ENCODE data around the gene ACOXL. TPM values are rescaled to one million over a fixed set of nuclear protein-coding genes. Genes with fewer than 3 reads are reported as not detected.

Gene ACOXL
- total RNA-seq, 1 experiment from 2014 or later, result not detected

GRCh38 chr2:111121028-111121827, 388.9 kb downstream of the ACOXL start:
- Histone ChIP-seq H2AFZ (ENCODE audit: low read length) (0 out of 2 replicates have a peak overlapping the region, but pooled peaks have one; percentile 8), H3K27ac (ENCODE audit: low read length) (peak overlapping the region; percentile 89), H3K27me3 (ENCODE audit: low read length) (no peaks in the 10 kb centered on the region; the same call in 1 of the 2 replicates), H3K4me2 (ENCODE audit: low read depth, low read length, poor library complexity, severe bottlenecking) (peak overlapping the region; percentile 92), H3K9me2 (replicated peaks; ENCODE audit: insufficient read depth, low read length) (no peaks in the 10 kb centered on the region), H3K36me3 (ENCODE audit: insufficient read depth, low read length) (peaks cover 29% of the 10 kb centered on the region), H3K9me3 (ENCODE audit: low read length) (no peaks in the 10 kb centered on the region), H3K9ac (ENCODE audit: low read length) (peak overlapping the region; percentile 97), H3K4me1 (ENCODE audit: low read length) (peaks cover 73% of the 10 kb centered on the region), H4K20me1 (ENCODE audit: insufficient read depth, low read depth, low read length) (peaks cover 46% of the 10 kb centered on the region), H3K79me2 (ENCODE audit: low read length) (peaks cover 51% of the 10 kb centered on the region), H3K4me3 (ENCODE audit: low read length) (peak overlapping the region; percentile 97)
- DNase-seq, result peak; percentile 83

- no peaks in the 10 kb centered on the region for H3K9me2 ChIP-seq (replicated peaks; ENCODE audit: insufficient read depth, low read length)
- H4K20me1 ChIP-seq (ENCODE audit: insufficient read depth, low read depth, low read length), result peaks cover 53% of the 10 kb centered on the region
- H3K4me3 ChIP-seq (ENCODE audit: low read length), result peak overlapping the region; percentile 97
- H3K79me2 ChIP-seq (ENCODE audit: low read length), result peaks cover 59% of the 10 kb centered on the region
- DNase-seq, result peak; percentile 95
- H3K9ac ChIP-seq (ENCODE audit: low read length), result peak overlapping the region; percentile 97
- H3K27me3 ChIP-seq (ENCODE audit: low read length), result no peaks in the 10 kb centered on the region; the same call in 1 of the 2 replicates
- no peak overlapping the region for H2AFZ ChIP-seq (ENCODE audit: low read length)
- peaks cover 73% of the 10 kb centered on the region for H3K4me1 ChIP-seq (ENCODE audit: low read length)
- H3K36me3 ChIP-seq (ENCODE audit: insufficient read depth, low read length), result peaks cover 37% of the 10 kb centered on the region
- peak overlapping the region; percentile 92 for H3K4me2 ChIP-seq (ENCODE audit: low read depth, low read length, poor library complexity, severe bottlenecking)
- no peaks in the 10 kb centered on the region for H3K9me3 ChIP-seq (ENCODE audit: low read length)
- peak overlapping the region; percentile 89 for H3K27ac ChIP-seq (ENCODE audit: low read length)
These were observed 389.7 kb downstream of the ACOXL start for GRCh38 chr2:111121828-111122630.

- Histone ChIP-seq H3K9me3 (ENCODE audit: low read length) (no peaks in the 10 kb centered on the region), H3K4me1 (ENCODE audit: low read length) (peaks cover 73% of the 10 kb centered on the region), H3K9ac (ENCODE audit: low read length) (peak overlapping the region; percentile 97), H4K20me1 (ENCODE audit: insufficient read depth, low read depth, low read length) (peaks cover 58% of the 10 kb centered on the region), H3K27me3 (ENCODE audit: low read length) (no peaks in the 10 kb centered on the region; the same call in 1 of the 2 replicates), H3K79me2 (ENCODE audit: low read length) (peaks cover 67% of the 10 kb centered on the region), H3K9me2 (replicated peaks; ENCODE audit: insufficient read depth, low read length) (no peaks in the 10 kb centered on the region), H3K4me2 (ENCODE audit: low read depth, low read length, poor library complexity, severe bottlenecking) (peak overlapping the region; percentile 89), H2AFZ (ENCODE audit: low read length) (no peak overlapping the region), H3K36me3 (ENCODE audit: insufficient read depth, low read length) (peaks cover 45% of the 10 kb centered on the region), H3K27ac (ENCODE audit: low read length) (peak overlapping the region; percentile 86), H3K4me3 (ENCODE audit: low read length) (peak overlapping the region; percentile 90)
- peak; percentile 72 for DNase-seq
These were observed 390.5 kb downstream of the ACOXL start for GRCh38 chr2:111122631-111123421.

GRCh38 chr2:111123751-111124150, 391.4 kb downstream of the ACOXL start:
- peak overlapping the region; percentile 97 for H3K9ac ChIP-seq (ENCODE audit: low read length)

GRCh38 chr2:111126581-111126980, 394.2 kb downstream of the ACOXL start:
- H3K27ac ChIP-seq (ENCODE audit: low read length), result peak overlapping the region; percentile 86
- H3K4me3 ChIP-seq (ENCODE audit: low read length), result no peak overlapping the region; the same call in 1 of the 2 replicates
- no peak overlapping the region for H2AFZ ChIP-seq (ENCODE audit: low read length)
- H3K9me2 ChIP-seq (replicated peaks; ENCODE audit: insufficient read depth, low read length), result no peaks in the 10 kb centered on the region
- no peak for DNase-seq
- H3K4me1 ChIP-seq (ENCODE audit: low read length), result peaks cover 84% of the 10 kb centered on the region
- peak overlapping the region; percentile 15; the same call in 1 of the 2 replicates for H3K9ac ChIP-seq (ENCODE audit: low read length)
- H3K79me2 ChIP-seq (ENCODE audit: low read length), result peaks cover 95% of the 10 kb centered on the region
- H4K20me1 ChIP-seq (ENCODE audit: insufficient read depth, low read depth, low read length), result peaks cover 53% of the 10 kb centered on the region
- H3K27me3 ChIP-seq (ENCODE audit: low read length), result no peaks in the 10 kb centered on the region
- peak overlapping the region; percentile 89 for H3K4me2 ChIP-seq (ENCODE audit: low read depth, low read length, poor library complexity, severe bottlenecking)
- H3K9me3 ChIP-seq (ENCODE audit: low read length), result no peaks in the 10 kb centered on the region
- H3K36me3 ChIP-seq (ENCODE audit: insufficient read depth, low read length), result peaks cover 73% of the 10 kb centered on the region

More at GRCh38 chr2:111123751-111124150, 391.4 kb downstream of the ACOXL start:
- Histone ChIP-seq H3K4me3 (ENCODE audit: low read length) (peak overlapping the region; percentile 90), H4K20me1 (ENCODE audit: insufficient read depth, low read depth, low read length) (peaks cover 58% of the 10 kb centered on the region), H3K79me2 (ENCODE audit: low read length) (peaks cover 77% of the 10 kb centered on the region), H3K27me3 (ENCODE audit: low read length) (no peaks in the 10 kb centered on the region; the same call in 1 of the 2 replicates), H3K27ac (ENCODE audit: low read length) (peak overlapping the region; percentile 86), H3K4me2 (ENCODE audit: low read depth, low read length, poor library complexity, severe bottlenecking) (peak overlapping the region; percentile 89), H3K36me3 (ENCODE audit: insufficient read depth, low read length) (peaks cover 54% of the 10 kb centered on the region), H2AFZ (ENCODE audit: low read length) (no peak overlapping the region), H3K4me1 (ENCODE audit: low read length) (peaks cover 73% of the 10 kb centered on the region), H3K9me2 (replicated peaks; ENCODE audit: insufficient read depth, low read length) (no peaks in the 10 kb centered on the region), H3K9me3 (ENCODE audit: low read length) (no peaks in the 10 kb centered on the region)
- no peak for DNase-seq

GRCh38 chr2:111127351-111127750, 395.0 kb downstream of the ACOXL start:
- H3K36me3 ChIP-seq (ENCODE audit: insufficient read depth, low read length), result peaks cover 80% of the 10 kb centered on the region
- DNase-seq, result no peak
- no peak overlapping the region for H3K4me3 ChIP-seq (ENCODE audit: low read length)
- peaks cover 95% of the 10 kb centered on the region for H3K79me2 ChIP-seq (ENCODE audit: low read length)
- H4K20me1 ChIP-seq (ENCODE audit: insufficient read depth, low read depth, low read length), result peaks cover 54% of the 10 kb centered on the region
- H2AFZ ChIP-seq (ENCODE audit: low read length), result no peak overlapping the region
- H3K4me1 ChIP-seq (ENCODE audit: low read length), result peaks cover 92% of the 10 kb centered on the region
- H3K9me3 ChIP-seq (ENCODE audit: low read length), result no peaks in the 10 kb centered on the region
- no peak overlapping the region for H3K9ac ChIP-seq (ENCODE audit: low read length)
- peak overlapping the region; percentile 89 for H3K4me2 ChIP-seq (ENCODE audit: low read depth, low read length, poor library complexity, severe bottlenecking)
- no peaks in the 10 kb centered on the region for H3K27me3 ChIP-seq (ENCODE audit: low read length)
- H3K27ac ChIP-seq (ENCODE audit: low read length), result peak overlapping the region; percentile 86
- no peaks in the 10 kb centered on the region for H3K9me2 ChIP-seq (replicated peaks; ENCODE audit: insufficient read depth, low read length)

- H3K27ac ChIP-seq (ENCODE audit: low read length), result peak overlapping the region; percentile 86
- H3K4me2 ChIP-seq (ENCODE audit: low read depth, low read length, poor library complexity, severe bottlenecking), result peak overlapping the region; percentile 48
- H4K20me1 ChIP-seq (ENCODE audit: insufficient read depth, low read depth, low read length), result peaks cover 56% of the 10 kb centered on the region
- peaks cover 88% of the 10 kb centered on the region for H3K36me3 ChIP-seq (ENCODE audit: insufficient read depth, low read length)
- no peaks in the 10 kb centered on the region for H3K9me3 ChIP-seq (ENCODE audit: low read length)
- H3K79me2 ChIP-seq (ENCODE audit: low read length), result peaks cover 97% of the 10 kb centered on the region
- no peaks in the 10 kb centered on the region for H3K9me2 ChIP-seq (replicated peaks; ENCODE audit: insufficient read depth, low read length)
- H3K9ac ChIP-seq (ENCODE audit: low read length), result no peak overlapping the region
- no peak overlapping the region for H2AFZ ChIP-seq (ENCODE audit: low read length)
- H3K27me3 ChIP-seq (ENCODE audit: low read length), result no peaks in the 10 kb centered on the region
- no peak overlapping the region for H3K4me3 ChIP-seq (ENCODE audit: low read length)
- DNase-seq, result no peak
- peaks cover 99% of the 10 kb centered on the region for H3K4me1 ChIP-seq (ENCODE audit: low read length)
These were observed 395.7 kb downstream of the ACOXL start for GRCh38 chr2:111128096-111128495.
